Measurements from ENCODE around the gene ATF5. TPM values are rescaled to one million over a fixed set of nuclear protein-coding genes. Genes with fewer than 3 reads are reported as not detected.

ATF5 gene
- total and polyA plus RNA-seq, 4 donors = 7.0 to 49.1 (median 33.9) TPM

DNA sequence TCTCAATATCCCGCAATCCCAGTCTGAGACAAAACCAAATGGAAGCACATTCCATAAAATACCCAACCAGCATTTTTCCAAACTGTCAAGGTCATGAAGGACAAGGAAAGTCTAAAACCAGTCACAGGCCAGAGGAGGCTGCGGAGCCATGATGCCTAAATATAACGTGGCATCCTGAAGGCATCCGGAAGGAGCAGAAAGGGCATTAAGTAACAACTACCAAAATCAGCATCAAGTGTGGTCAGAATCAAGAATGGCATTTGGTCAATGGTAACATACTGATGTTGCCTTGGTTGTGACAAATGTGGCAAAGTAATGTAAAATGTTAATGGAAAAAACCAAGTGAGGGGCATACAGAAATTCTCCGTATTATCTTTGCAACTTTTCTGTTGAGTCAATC is 3.5 kb upstream of the ATF5 start:
- H3K4me1 ChIP-seq (ENCODE audit: control insufficient read depth in 5 of 5, insufficient read depth in 5 of 5, low read length in 5 of 5) = peaks cover 0 to 16% (median 9%) of the 10 kb centered on the region in 5 donors
- H3K36me3 ChIP-seq (ENCODE audit: control insufficient read depth in 4 of 4, insufficient read depth in 4 of 4, low read length in 4 of 4) = peaks cover 4 to 38% (median 28%) of the 10 kb centered on the region in 4 donors
- H3K27me3 ChIP-seq (ENCODE audit: control insufficient read depth in 3 of 3, insufficient read depth in 3 of 3, low read length in 2 of 3) = no peaks in the 10 kb centered on the region
- ATAC-seq (ENCODE audit: insufficient read depth, low FRiP score) = no peak
- no peak for TF ChIP-seq CTCF (IDR thresholded peaks at IDR 0.05; ENCODE audit: control extremely low read depth, extremely low read depth)
- peak overlapping the region in 1 of 2 donors; percentile 23 for H3K9ac ChIP-seq (ENCODE audit: insufficient read depth in 1 of 2, low read length in 2 of 2)
- DNase-seq = no peak
- H3K9me3 ChIP-seq (ENCODE audit: control insufficient read depth in 4 of 4, insufficient read depth in 3 of 4, low read length in 3 of 4) = no peaks in the 10 kb centered on the region
- 94 to 95% methylated on average over 5 of the region's 5 CpGs for WGBS, 2 donors
- H3K27ac ChIP-seq (ENCODE audit: low read depth in 1 of 2, low read length in 1 of 2) = no peak overlapping the region
- H3K4me3 ChIP-seq = no peak overlapping the region

DNA sequence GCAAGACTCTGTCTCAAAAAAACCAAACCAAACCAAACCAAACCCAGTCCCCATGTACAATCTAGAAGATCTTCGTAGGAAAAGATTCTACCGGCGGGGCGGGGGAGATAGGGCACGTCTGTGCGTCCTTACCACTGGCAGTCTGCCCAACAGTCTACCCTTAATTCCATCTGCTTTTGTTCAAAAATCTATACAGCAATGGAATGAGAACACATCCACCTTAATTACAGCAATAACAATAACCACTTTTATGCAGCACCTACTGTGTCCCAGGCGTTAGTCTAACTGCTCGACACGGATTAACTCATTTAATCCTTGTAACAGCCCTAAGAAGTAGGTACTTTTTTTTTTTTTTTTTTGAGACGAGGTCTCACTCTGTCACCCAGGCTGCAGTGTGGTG is 2.5 kb upstream of the ATF5 start:
- ATAC-seq (ENCODE audit: insufficient read depth, low FRiP score) (no peak), DNase-seq (no peak)
- TF ChIP-seq CTCF (IDR thresholded peaks at IDR 0.05; ENCODE audit: control extremely low read depth, extremely low read depth) = no peak
- WGBS, 2 donors = 94% methylated on average over 10 of the region's 10 CpGs
- peaks cover 0 to 16% (median 11%) of the 10 kb centered on the region in 5 donors for H3K4me1 ChIP-seq (ENCODE audit: control insufficient read depth in 5 of 5, insufficient read depth in 5 of 5, low read length in 5 of 5)
- no peaks in the 10 kb centered on the region for H3K9me3 ChIP-seq (ENCODE audit: control insufficient read depth in 4 of 4, insufficient read depth in 3 of 4, low read length in 3 of 4)
- H3K27me3 ChIP-seq (ENCODE audit: control insufficient read depth in 3 of 3, insufficient read depth in 3 of 3, low read length in 2 of 3) = no peaks in the 10 kb centered on the region
- no peak overlapping the region for H3K4me3 ChIP-seq
- no peak overlapping the region for H3K27ac ChIP-seq (ENCODE audit: low read depth in 1 of 2, low read length in 1 of 2)
- H3K9ac ChIP-seq (ENCODE audit: insufficient read depth in 1 of 2, low read length in 2 of 2) = no peak overlapping the region
- H3K36me3 ChIP-seq (ENCODE audit: control insufficient read depth in 4 of 4, insufficient read depth in 4 of 4, low read length in 4 of 4) = peaks cover 4 to 38% (median 29%) of the 10 kb centered on the region in 4 donors

GRCh38 chr19:49927526-49928264 is 1.3 kb upstream of the ATF5 start:
- H3K36me3 ChIP-seq (ENCODE audit: control insufficient read depth in 4 of 4, insufficient read depth in 4 of 4, low read length in 4 of 4) = peaks cover 3 to 30% (median 25%) of the 10 kb centered on the region in 4 donors
- peaks cover 0 to 16% (median 11%) of the 10 kb centered on the region in 5 donors for H3K4me1 ChIP-seq (ENCODE audit: control insufficient read depth in 5 of 5, insufficient read depth in 5 of 5, low read length in 5 of 5)
- H3K4me3 ChIP-seq = no peak overlapping the region
- H3K9me3 ChIP-seq (ENCODE audit: control insufficient read depth in 4 of 4, insufficient read depth in 3 of 4, low read length in 3 of 4) = no peaks in the 10 kb centered on the region
- H3K27ac ChIP-seq (ENCODE audit: low read depth in 1 of 2, low read length in 1 of 2) = no peak overlapping the region
- WGBS, 2 donors = 80 to 84% methylated on average over 14 of the region's 14 CpGs
- no peaks in the 10 kb centered on the region for H3K27me3 ChIP-seq (ENCODE audit: control insufficient read depth in 3 of 3, insufficient read depth in 3 of 3, low read length in 2 of 3)
- no peak for TF ChIP-seq CTCF (IDR thresholded peaks at IDR 0.05; ENCODE audit: control extremely low read depth, extremely low read depth)
- ATAC-seq (ENCODE audit: insufficient read depth, low FRiP score) (no peak), DNase-seq (no peak)
- H3K9ac ChIP-seq (ENCODE audit: insufficient read depth in 1 of 2, low read length in 2 of 2) = peak overlapping the region; percentile 8 to 75

Measured in lung (tissue), 12 donors.